H1 (cell line): ENCODE data around the gene SYK. TPM values are rescaled to one million over a fixed set of nuclear protein-coding genes. Genes with fewer than 3 reads are reported as not detected.

Experiments
- GABPA ChIP-seq: IDR thresholded peaks from 2 replicates; pipeline ENCODE4 v1.6.1; 2011; ENCODE audit warnings: mild to moderate bottlenecking, low read length, moderate library complexity, borderline replicate concordance; ENCODE audit not compliant: insufficient read depth
- JUND ChIP-seq: IDR thresholded peaks from 2 replicates; pipeline ENCODE4 v1.6.1; 2011; ENCODE audit warnings: mild to moderate bottlenecking, improper control_type of control experiment, low read length
- KDM1A ChIP-seq: fragments of 200-600, 300-600 bp; sonication (generic); IDR thresholded peaks from 2 replicates; pipeline ENCODE4 v1.7.1; 2016; ENCODE audit warnings: mild to moderate bottlenecking, low read length, borderline replicate concordance
- NRF1 ChIP-seq: IDR thresholded peaks from 2 replicates; pipeline ENCODE4 v1.6.1; 2011; ENCODE audit warnings: mild to moderate bottlenecking, low read depth, low read length, improper control_type of control experiment
- TEAD4 ChIP-seq: IDR thresholded peaks from 2 replicates; pipeline ENCODE4 v1.6.1; 2012; ENCODE audit warnings: low read depth, low read length, inconsistent platforms, mixed read lengths
- polyA plus RNA-seq, 7 experiments: library from polyadenylated mRNA; depleted of rRNA in 3 of 7; stranded (reverse) in 5 of 7; unstranded in 2 of 7; fragments of >200 nt in 5 of 7; fragments of 200-250 nt in 2 of 7; gene quantifications; 1 replicate in 5 of 7; 2 replicates in 1 of 7; 4 replicates in 1 of 7; pipeline versions ENCODE4 v1.2.1 to v1.2.3, GENCODE V29; 2011 to 2013; ENCODE audit warnings: missing spikeins in 2 of 7, mixed read lengths in 2 of 7
- total RNA-seq: library from RNA; stranded (reverse); fragmentation: NEBNext Ultra II Directional; extraction: Animal tissue kit (Norgen Biotek cat#: 25700); gene quantifications from 2 replicates; pipeline ENCODE4 v1.2.1, GENCODE V29; 2021

Gene SYK
- total and polyA plus RNA-seq, 2 of the 8 experiments (the other 6 are each of a cell fraction or from before 2014, with no cell fraction given) = 1.5 to 4.4 TPM

- no peak for TF ChIP-seq GABPA
- no peak for TF ChIP-seq KDM1A
- no peak for TF ChIP-seq TEAD4
- no peak for TF ChIP-seq JUND
- no peak for TF ChIP-seq NRF1
Observed at GRCh38 chr9:90774071-90774470, 27.5 kb upstream of the SYK start (continued).
